Stimulated activated CD8-positive, alpha-beta memory T cell treated with anti-CD3 and anti-CD28 coated beads, Interleukin-4, amount 100 ng/mL, for 48 hours (primary cell): ENCODE data around the gene CHN2.

Experiments used
- DNase-seq: peaks from one replicate; pipeline ENCODE4 v3.0.0-alpha.2; 2020

CHN2 gene

GRCh38 chr7:29370531-29371314, 176.1 kb downstream of the CHN2 start:
- no peak for DNase-seq

GRCh38 chr7:29371472-29371871, 176.9 kb downstream of the CHN2 start:
- DNase-seq = no peak

- DNase-seq = no peak
These were observed 177.9 kb downstream of the CHN2 start for GRCh38 chr7:29372351-29373090.

GRCh38 chr7:29375641-29376562, 181.3 kb downstream of the CHN2 start:
- no peak for DNase-seq

GRCh38 chr7:29377718-29378117, 183.1 kb downstream of the CHN2 start:
- no peak for DNase-seq

DNA sequence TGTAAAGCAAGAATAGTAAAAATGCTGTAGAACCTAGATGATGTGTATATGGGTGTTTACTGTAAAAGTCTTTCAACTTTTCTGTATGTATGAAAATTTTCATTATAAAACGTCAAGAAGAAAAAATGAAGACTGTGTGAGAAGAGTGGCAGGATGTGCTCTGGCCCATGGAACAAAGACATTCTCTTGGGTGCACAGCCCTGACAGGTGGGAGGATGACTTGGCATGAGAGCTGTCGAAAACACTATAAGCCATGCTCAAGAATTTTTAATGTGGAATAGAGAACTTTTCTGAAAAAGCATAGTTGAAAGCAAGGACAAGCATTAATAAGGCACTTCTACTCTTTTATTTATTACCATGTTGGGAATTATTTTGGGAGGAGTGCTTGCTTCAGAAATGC, 185.0 kb downstream of the CHN2 start:
- no peak for DNase-seq

GRCh38 chr7:29381206-29382094, 186.9 kb downstream of the CHN2 start:
- DNase-seq = no peak

DNA sequence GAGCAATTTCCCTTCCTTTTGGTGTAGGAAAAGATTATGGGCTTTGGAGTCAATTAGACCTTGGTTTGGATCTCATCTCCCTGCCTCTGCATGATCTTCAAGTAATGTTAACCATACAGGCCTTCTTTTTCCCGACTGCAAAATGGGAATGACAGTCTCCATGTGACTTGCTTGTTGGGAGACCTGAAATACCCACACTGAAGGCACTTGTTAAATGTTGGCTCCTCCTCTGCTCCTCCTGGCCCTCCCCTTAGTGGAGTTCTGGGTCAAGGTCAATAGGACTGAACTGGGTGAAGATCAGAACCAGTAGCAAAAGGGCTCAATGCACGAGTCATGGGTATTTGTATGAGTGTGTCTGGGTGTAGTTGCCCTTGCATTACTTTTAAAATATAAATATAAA, 189.7 kb downstream of the CHN2 start:
- no peak for DNase-seq

DNA sequence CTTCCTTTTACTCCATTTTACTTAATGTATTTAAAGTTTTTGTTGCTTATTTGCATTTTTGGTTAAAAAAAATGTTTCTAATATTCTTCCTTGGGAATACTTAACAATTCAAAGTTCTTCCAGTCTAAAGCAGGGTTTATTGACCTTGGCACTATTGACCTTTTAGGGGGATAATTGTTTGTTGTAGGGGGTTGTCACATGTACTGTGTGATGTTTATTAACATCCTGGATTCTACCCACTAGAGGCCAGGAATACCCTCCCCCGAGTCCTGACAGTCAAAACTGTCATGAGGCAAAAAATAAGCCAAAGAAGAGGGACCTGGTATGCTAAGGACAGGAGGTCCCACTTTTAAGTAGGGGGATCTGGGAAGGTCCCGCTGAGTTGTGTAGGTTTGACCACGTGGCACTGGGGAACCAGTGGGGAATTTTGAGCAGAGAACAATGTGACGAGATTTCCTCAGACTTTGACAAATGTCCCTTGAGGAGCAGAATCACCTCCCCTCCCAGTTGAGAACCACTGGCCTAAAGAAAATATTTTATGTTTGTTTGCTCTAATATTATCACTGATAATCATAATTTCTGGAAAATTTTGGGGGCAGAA, 190.7 kb downstream of the CHN2 start:
- no peak for DNase-seq

DNA sequence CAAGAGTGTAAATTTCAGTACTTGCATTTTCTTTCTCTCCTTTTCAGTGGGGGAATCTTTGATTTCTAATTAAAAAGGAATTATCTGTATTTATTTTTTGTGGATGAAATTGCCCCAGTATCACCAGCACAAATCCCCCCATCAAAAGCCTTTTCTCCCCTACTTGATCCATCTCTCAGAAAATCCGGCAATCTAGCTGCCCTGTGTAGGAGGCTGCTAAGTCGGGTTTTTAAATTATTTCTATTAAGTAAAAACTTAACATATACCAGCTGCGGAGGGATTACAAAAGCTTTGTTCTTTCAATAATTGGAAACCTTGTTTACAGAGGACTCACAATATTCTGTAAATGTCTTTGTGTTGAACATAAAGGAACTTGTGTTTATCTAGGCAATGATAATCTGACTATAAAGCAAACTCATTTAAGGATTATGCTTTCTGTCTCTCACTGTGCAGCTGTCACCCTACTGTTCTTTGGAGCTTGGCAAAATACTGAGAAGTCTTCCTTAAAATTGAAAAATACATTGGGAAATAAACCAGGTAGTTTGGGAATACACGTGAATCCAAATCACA, 191.7 kb downstream of the CHN2 start:
- no peak for DNase-seq

GRCh38 chr7:29391262-29391661, 196.7 kb downstream of the CHN2 start:
- DNase-seq = no peak

DNA sequence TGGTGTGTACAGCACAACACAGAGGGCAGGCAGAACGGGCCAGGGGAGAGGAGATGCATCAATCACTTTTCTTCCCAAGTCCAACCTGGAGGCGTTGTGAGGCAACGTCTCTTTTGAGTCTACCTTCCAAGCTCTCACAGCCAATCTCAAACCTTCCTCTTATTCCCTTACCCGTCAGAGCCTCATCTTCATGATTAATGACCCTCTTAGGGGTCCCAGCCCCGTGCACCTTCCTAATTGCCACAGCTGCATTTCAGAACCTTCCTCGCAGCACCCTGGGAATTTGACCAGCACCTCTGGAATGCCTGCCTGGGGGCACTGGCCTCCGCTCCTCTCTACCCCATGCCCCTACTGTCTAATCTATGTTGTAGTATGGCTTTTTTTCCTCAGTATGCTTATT, 199.7 kb downstream of the CHN2 start:
- DNase-seq = no peak

GRCh38 chr7:29396563-29396962, 202.0 kb downstream of the CHN2 start:
- no peak for DNase-seq

DNA sequence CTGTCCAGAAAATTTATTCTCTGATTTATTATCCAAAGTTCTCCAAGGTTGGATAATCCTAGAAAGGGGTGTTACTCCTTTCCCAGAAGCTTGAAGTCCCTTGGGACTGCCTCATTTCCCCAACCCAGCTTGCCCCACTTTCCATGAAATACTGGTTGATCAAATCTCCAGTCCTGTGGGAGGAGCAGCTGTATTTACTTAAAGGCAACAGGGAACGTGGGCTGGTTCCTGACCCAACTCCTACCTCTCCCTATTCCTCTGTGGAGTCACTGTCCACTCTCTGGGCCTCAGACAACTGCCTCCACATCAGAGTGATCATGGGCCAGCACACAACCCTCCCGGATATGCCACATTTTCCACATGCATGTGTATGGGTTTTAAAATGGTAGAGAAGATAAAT, 202.8 kb downstream of the CHN2 start:
- DNase-seq = no peak

GRCh38 chr7:29398011-29398410, 203.4 kb downstream of the CHN2 start:
- DNase-seq = no peak

- no peak for DNase-seq
These were observed 205.9 kb downstream of the CHN2 start for GRCh38 chr7:29400437-29400836.

DNA sequence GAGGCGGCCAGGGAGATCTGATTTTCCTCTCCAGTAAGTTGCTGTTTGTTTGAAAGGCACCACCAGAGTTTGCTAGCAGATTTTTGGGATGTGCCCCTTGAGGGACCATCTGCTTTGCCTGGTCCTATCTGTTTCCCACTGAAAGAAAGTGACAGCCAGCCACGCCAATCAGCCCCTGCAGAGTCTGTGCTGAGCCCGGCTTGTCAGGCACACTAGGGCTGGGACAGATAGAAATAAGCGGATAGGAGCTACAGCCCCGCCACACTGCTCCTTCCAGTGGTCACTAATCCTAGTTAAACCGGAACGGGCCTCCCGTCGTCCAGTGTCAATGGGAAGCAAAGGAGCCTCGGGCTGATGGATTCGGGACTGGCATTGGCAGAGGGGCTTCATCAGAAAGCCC, 207.2 kb downstream of the CHN2 start:
- DNase-seq = no peak

GRCh38 chr7:29405891-29406290, 211.3 kb downstream of the CHN2 start:
- DNase-seq = no peak

DNA sequence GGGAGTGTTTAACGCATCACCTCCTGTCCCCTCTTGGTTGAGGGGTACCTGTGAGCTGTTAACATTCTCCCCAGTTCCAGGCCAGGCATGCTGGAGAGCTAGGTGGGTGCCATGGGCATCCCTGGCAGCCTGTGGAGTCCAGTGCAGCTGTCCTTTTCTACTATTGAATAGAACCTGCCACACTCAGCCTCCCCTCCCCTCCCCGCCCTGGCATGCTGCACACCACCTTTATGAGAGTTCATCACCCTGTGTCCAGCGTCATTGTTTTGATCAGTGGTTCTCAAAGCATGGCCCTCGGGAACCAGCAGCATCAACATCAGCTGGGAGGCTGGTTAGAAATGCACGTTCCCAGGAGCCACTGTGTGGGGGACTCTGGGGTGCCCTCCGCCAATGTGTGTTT, 211.8 kb downstream of the CHN2 start:
- no peak for DNase-seq

- DNase-seq = peak; percentile 63
These were observed 214.3 kb downstream of the CHN2 start for GRCh38 chr7:29408841-29409243.

- DNase-seq = no peak
These were observed 216.4 kb downstream of the CHN2 start for GRCh38 chr7:29410996-29411395.

GRCh38 chr7:29412912-29413311, 218.3 kb downstream of the CHN2 start:
- DNase-seq = no peak
